Right lobe of liver (tissue), 4 donors: ENCODE measurements around the gene KIF3B.

Experiments
- POLR2A ChIP-seq: fragments of 450-650 bp; IDR thresholded peaks from one replicate; pipeline ENCODE4 v1.6.1; 2017; ENCODE audit warnings: antibody characterized with exemption, mild to moderate bottlenecking
- TF ChIP-seq, protein P1 (sequence below), 4 donors: fragments of 200-600 bp in 3 of 4; fragments of 450-650 bp in 1 of 4; IDR thresholded peaks; one replicate each; pipeline versions ENCODE4 v1.5.1 to v1.8.0; 2016 to 2022; ENCODE audit warnings: antibody characterized with exemption in 4 of 4, mild to moderate bottlenecking in 2 of 4
- donor health status: DM: no; HTN: no; CAD: no.
- donor health status: DM: no; HTN: no; CAD: no.
- donor health status: DM: no; HTN: yes; CAD: no.

DNA sequence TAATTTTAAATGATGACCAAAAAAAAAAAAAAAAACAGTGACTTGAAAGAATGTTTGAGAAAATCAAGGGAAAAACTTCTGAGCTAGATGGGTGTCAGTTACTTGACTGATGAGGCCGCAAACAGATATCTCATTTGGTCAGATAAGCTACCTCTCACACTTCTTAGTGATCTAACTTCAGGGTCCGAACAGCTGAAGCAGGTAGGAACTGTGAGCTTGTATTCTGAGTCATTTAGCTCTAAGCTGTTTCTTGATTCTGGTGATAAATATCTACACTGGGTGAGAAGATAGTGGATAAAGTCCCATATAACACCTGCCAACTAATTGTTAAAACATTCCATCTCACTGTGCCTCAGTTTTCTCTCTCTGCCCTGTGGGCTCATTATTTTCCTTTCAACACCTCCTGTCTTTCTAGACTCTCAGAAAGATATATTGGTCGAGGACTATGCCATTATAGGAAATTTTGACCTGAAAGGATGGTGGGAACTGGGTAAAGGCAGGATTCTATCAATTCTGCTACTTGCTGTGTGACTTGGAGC lies 7.7 kb downstream of the KIF3B start:
- TF ChIP-seq, protein P1, sequence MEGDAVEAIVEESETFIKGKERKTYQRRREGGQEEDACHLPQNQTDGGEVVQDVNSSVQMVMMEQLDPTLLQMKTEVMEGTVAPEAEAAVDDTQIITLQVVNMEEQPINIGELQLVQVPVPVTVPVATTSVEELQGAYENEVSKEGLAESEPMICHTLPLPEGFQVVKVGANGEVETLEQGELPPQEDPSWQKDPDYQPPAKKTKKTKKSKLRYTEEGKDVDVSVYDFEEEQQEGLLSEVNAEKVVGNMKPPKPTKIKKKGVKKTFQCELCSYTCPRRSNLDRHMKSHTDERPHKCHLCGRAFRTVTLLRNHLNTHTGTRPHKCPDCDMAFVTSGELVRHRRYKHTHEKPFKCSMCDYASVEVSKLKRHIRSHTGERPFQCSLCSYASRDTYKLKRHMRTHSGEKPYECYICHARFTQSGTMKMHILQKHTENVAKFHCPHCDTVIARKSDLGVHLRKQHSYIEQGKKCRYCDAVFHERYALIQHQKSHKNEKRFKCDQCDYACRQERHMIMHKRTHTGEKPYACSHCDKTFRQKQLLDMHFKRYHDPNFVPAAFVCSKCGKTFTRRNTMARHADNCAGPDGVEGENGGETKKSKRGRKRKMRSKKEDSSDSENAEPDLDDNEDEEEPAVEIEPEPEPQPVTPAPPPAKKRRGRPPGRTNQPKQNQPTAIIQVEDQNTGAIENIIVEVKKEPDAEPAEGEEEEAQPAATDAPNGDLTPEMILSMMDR (IDR thresholded peaks at IDR 0.05): no peak
- TF ChIP-seq POLR2A: no peak
